GM21515 (cell line): ENCODE data around the gene UBTD2.

Source experiments
- ATAC-seq: cut with Tn5 transposase; IDR thresholded peaks from one replicate; pipeline ENCODE4 v1.9.1; 2021; ENCODE audit not compliant: unreplicated experiment

UBTD2 gene

GRCh38 chr5:172173564-172174153, 109.9 kb downstream of the UBTD2 start:
- ATAC-seq: no peak

GRCh38 chr5:172172912-172173563, 110.5 kb downstream of the UBTD2 start:
- no peak for ATAC-seq

GRCh38 chr5:172171118-172171517, 112.4 kb downstream of the UBTD2 start:
- no peak for ATAC-seq

- ATAC-seq: no peak
These were observed 113.3 kb downstream of the UBTD2 start for GRCh38 chr5:172170251-172170701.

- no peak for ATAC-seq
These were observed 114.3 kb downstream of the UBTD2 start for GRCh38 chr5:172169216-172169615.

GRCh38 chr5:172168311-172168710, 115.3 kb downstream of the UBTD2 start:
- no peak for ATAC-seq

GRCh38 chr5:172167895-172168294, 115.7 kb downstream of the UBTD2 start:
- ATAC-seq: no peak

GRCh38 chr5:172166030-172166826, 117.3 kb downstream of the UBTD2 start:
- ATAC-seq: no peak

- ATAC-seq: no peak
These were observed 118.1 kb downstream of the UBTD2 start for GRCh38 chr5:172165465-172165864.

- ATAC-seq: no peak
These were observed 118.8 kb downstream of the UBTD2 start for GRCh38 chr5:172164769-172165212.

GRCh38 chr5:172163346-172163745, 120.2 kb downstream of the UBTD2 start:
- ATAC-seq: no peak

GRCh38 chr5:172162987-172163343, 120.6 kb downstream of the UBTD2 start:
- ATAC-seq: no peak

GRCh38 chr5:172162323-172162986, 121.1 kb downstream of the UBTD2 start:
- no peak for ATAC-seq

GRCh38 chr5:172160506-172160905, 123.1 kb downstream of the UBTD2 start:
- no peak for ATAC-seq
